Cardiac septum (tissue), 1 donor: ENCODE results near the gene HAO2. TPM values are rescaled to one million over a fixed set of nuclear protein-coding genes. Genes with fewer than 3 reads are reported as not detected.

ENCODE experiments used
- DNase-seq: peaks from one replicate; pipeline ENCODE4 v3.0.0-alpha.2; 2020; ENCODE audit warnings: low spot score
- intact Hi-C: fragments of 100-400 bp; cut with DNase I; formaldehyde crosslinking; loops from one replicate; pipeline ENCODE4 v1.14.0; 2022
- total RNA-seq: library from RNA; stranded (reverse); fragmentation: NEBNext Ultra II Directional; extraction: Animal tissue kit (Norgen Biotek cat#: 25700); gene quantifications from one replicate; pipeline ENCODE4 v1.2.1, GENCODE V29; 2021
- donor health status: DM: no; HTN: no; CAD: no.

HAO2 gene
- total RNA-seq, 1 donor from 2014 or later, result not detected

- intact Hi-C loops, result no loop called here
- no peak for DNase-seq
Observed at GRCh38 chr1:119419109-119419508, 50.5 kb downstream of the HAO2 start.

DNA sequence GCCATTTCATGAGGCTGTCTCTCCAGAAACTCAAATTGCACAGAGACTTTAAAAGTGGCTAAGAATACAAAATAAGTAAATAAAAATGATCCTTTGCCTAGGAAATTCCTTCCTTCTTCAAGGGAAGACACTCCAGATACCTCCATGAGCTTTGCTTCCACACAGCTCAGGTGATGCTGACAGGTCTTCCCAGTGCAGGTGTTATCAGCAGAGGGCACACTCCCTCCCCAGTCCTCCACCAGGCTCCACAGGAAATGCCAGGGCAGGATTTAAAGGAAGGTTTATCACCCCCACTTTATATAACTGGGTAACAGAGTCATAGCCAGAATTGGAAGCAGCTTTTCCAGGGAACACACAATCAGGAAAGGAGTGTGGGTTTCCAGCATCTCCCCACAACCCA, 52.1 kb downstream of the HAO2 start:
- DNase-seq, result no peak
- intact Hi-C loops, result no loop called here

DNA sequence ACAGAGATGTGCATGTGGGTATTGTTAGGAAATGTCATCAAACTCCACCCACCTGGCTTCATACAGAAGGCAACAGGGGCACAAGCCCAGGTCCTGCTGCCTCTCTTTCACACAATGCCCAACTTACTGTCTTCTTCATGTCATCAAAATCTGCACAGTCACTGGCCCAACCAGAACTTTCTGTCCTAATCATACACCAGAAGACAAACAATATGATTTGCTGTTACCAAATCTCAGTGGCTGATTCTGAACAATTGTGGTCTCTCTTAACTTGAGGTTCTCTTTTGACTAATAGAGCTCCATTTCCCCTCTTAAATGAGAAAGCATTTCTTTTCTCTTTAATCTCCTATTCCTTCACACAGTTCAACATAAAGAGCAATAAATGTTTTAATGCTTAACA, 54.0 kb downstream of the HAO2 start:
- intact Hi-C loops, result no loop called here
- DNase-seq, result no peak

DNA sequence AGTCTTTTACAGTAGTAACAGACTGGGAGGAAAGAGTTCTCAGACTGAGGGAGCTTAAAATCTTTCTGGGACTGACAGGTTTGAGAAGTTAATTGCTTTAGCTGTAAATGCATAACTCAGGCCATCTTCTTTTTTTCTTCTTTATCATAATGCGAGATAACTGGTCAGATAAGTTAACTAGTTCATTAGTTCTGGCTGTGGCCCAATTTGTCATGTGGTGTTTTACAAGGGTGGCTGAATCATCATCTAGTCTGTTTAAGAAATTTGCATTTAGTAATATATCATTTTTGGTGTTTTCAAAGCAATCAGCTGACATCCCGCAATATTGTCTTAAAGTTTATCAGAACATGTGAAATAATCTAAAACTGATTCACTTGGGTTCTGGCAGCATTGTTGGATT, 60.4 kb downstream of the HAO2 start:
- intact Hi-C loops, result no loop called here
- DNase-seq, result no peak

- no peak for DNase-seq
- intact Hi-C loops, result no loop called here
Observed at GRCh38 chr1:119429687-119430086, 61.1 kb downstream of the HAO2 start.

GRCh38 chr1:119430486-119430885, 61.9 kb downstream of the HAO2 start:
- DNase-seq, result no peak
- intact Hi-C loops, result no loop called here

DNA sequence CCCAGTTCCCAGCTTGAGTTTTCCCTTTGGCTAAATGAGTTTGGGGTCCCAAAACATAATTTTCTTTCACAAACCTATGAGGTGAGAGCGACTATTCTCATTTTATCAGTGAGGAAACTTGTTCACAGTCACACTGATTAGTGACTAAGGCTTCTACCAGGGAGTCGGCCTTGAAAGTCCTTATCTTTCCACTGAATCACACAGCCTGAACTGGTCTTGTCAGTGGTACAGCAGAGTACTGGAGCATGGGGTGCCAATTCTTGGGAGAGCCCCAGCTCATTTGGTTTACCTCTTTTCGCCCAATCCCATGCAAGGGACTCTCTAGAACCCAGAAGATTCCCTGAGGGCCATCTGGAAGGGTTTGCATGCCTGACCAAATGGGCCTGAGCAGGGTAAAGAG, 63.3 kb downstream of the HAO2 start:
- no peak for DNase-seq
- intact Hi-C loops, result no loop called here

DNA sequence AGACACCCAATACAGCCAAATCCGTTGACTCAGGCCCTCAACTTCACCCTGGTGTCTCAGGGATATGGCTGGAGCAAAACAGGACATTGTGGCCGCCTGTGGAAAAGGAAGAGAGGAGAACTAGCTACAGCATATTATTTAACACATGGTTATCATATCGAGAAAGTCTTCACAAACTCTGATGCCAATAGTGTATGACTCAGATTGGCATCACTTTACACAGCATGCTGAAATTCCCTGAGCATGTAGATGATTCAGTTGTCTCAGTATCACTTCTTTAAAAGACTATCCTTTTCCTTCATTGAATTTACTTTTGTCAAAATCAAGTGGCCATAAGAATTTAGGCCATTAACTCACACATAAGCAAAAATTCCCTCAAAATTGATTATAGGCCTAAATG, 66.5 kb downstream of the HAO2 start:
- no peak for DNase-seq
- intact Hi-C loops, result no loop called here

GRCh38 chr1:119438761-119439160, 70.2 kb downstream of the HAO2 start:
- intact Hi-C loops, result no loop called here
- no peak for DNase-seq

DNA sequence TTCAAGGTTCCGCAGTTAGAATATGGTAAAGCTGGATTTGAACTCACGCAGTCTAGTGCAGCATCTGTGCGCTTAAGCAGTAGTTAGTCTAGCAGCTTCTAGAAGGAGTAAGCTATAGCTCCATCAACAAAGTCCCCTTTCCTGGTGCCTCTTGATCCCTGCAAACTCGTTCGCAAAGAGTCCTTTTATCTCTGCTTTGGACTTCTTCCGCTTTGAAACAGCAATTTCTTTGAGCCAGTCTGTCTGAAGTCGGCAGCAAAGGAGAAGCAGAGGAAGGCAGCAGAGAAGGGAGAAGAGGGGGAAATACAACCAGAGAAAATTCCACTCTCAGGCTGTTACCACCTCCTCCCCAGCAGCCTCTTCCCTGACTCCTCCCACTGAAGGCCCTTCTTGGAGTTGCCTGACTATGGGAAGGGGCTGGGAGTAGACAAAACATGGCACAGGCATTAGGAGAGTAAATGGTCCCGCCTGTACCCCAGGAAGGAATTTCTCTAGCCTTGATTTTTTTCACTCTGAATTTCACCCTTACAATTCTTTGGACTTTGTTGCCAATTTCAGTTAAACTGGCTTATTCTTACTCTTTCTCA, 72.2 kb downstream of the HAO2 start:
- intact Hi-C loops, result no loop called here
- DNase-seq, result no peak

- intact Hi-C loops, result no loop called here
- DNase-seq, result no peak
Observed at GRCh38 chr1:119442756-119443155, 74.2 kb downstream of the HAO2 start.

Other genes with a start within 250 kb of the HAO2 start
- 10.7 TPM for gene WARS2, start 228.1 kb upstream of the HAO2 start, total RNA-seq
- gene HSD3B2, start 46.4 kb downstream of the HAO2 start, total RNA-seq, result not detected
- not detected for gene HSD3B1, start 138.4 kb downstream of the HAO2 start, total RNA-seq